PFSK-1 (cell line): ENCODE data around the gene MFSD11.

Experiments used
- FOXP2 ChIP-seq: optimal IDR thresholded peaks from 2 replicates; pipeline ENCODE3; 2011; ENCODE audit warnings: borderline replicate concordance, control low read depth, inconsistent platforms; ENCODE audit not compliant: insufficient read depth; ENCODE audit errors: extremely low read length, extremely low read depth
- POLR2AphosphoS5 ChIP-seq: IDR thresholded peaks from 2 replicates; pipeline ENCODE4 v1.6.1; 2012; ENCODE audit warnings: low read depth, mild to moderate bottlenecking, control low read depth, low read length, moderate library complexity
- SIN3A ChIP-seq: IDR thresholded peaks from 2 replicates; pipeline ENCODE4 v1.6.1; 2012; ENCODE audit warnings: mild to moderate bottlenecking, low read length, moderate library complexity, borderline replicate concordance; ENCODE audit not compliant: insufficient read depth
- TAF1 ChIP-seq: IDR thresholded peaks from 2 replicates; pipeline ENCODE4 v1.6.1; 2012; ENCODE audit warnings: low read length, control low read depth, borderline replicate concordance; ENCODE audit not compliant: insufficient read depth
- TF ChIP-seq, protein P1 (sequence below), 2 experiments: IDR thresholded peaks; 2 replicates each; pipeline versions ENCODE4 v1.6.1 to v1.8.0; 2011 to 2012; ENCODE audit warnings: low read depth in 2 of 2, low read length in 2 of 2, control low read depth in 1 of 2, inconsistent platforms in 1 of 2, mild to moderate bottlenecking in 1 of 2, moderate library complexity in 1 of 2; ENCODE audit not compliant: insufficient read depth in 1 of 2

DNA sequence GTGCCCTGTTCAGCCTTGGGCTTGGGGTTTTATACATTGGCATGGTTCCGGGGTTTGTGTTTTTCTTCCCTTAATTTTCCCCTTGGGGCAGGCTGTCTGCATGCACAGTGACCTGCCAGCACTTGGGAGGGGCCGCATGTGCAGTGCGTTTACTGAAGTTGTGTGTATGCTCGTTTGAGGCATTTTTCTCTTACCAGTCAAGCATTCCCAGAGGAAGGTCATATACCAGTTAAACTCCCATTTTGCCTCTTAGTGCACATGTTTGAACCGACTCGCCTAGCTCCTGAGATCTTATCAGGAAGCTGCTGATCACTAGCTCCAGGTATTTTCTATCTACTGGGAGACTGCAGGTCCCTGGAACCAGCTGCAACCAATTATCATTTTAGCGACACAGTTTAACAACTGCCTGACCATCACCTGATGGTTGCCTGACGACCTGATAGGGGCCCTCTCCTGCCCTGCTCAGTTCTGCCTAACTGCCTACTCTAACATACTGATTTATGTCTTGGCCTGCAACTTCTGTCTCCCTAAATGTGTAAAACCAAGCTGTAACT lies 51.4 kb downstream of the MFSD11 start:
- TF ChIP-seq SIN3A (no peak), POLR2AphosphoS5 (no peak), TAF1 (no peak), FOXP2 (no peak)
- TF ChIP-seq, protein P1, sequence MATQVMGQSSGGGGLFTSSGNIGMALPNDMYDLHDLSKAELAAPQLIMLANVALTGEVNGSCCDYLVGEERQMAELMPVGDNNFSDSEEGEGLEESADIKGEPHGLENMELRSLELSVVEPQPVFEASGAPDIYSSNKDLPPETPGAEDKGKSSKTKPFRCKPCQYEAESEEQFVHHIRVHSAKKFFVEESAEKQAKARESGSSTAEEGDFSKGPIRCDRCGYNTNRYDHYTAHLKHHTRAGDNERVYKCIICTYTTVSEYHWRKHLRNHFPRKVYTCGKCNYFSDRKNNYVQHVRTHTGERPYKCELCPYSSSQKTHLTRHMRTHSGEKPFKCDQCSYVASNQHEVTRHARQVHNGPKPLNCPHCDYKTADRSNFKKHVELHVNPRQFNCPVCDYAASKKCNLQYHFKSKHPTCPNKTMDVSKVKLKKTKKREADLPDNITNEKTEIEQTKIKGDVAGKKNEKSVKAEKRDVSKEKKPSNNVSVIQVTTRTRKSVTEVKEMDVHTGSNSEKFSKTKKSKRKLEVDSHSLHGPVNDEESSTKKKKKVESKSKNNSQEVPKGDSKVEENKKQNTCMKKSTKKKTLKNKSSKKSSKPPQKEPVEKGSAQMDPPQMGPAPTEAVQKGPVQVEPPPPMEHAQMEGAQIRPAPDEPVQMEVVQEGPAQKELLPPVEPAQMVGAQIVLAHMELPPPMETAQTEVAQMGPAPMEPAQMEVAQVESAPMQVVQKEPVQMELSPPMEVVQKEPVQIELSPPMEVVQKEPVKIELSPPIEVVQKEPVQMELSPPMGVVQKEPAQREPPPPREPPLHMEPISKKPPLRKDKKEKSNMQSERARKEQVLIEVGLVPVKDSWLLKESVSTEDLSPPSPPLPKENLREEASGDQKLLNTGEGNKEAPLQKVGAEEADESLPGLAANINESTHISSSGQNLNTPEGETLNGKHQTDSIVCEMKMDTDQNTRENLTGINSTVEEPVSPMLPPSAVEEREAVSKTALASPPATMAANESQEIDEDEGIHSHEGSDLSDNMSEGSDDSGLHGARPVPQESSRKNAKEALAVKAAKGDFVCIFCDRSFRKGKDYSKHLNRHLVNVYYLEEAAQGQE (IDR thresholded peaks at IDR 0.05; ENCODE audit: insufficient read depth in 1 of 2, low read depth in 2 of 2, low read length in 2 of 2), result no peak
